HCT116 (cell line): Measurements from ENCODE around the gene BRCA2. TPM values are rescaled to one million over a fixed set of nuclear protein-coding genes. Genes with fewer than 3 reads are reported as not detected.

Experiments used
- ATAC-seq: fragments of 200-7000 bp; cut with Tn5 transposase; 2 replicates; pipeline ENCODE4 v1.9.1; 2020; ENCODE audit warnings: mild to moderate bottlenecking, moderate library complexity
- BruUV-seq: library from RNA; stranded (reverse); fragments of 400-500 nt; replicated peaks from 2 replicates; lab custom pipeline; 2021; lab: Mats Ljungman, UMichigan
- CTCF ChIA-PET: fragments of 300-600 bp; sonication (Branson Sonifier 250); formaldehyde crosslinking; loops from one replicate; lab custom pipeline; 2021; ENCODE audit warnings: antibody characterized with exemption; lab: Charles Lee
- POLR2A ChIA-PET: fragments of 300-600, 350-600 bp; sonication (Branson Sonifier 250); formaldehyde crosslinking; loops from one replicate; lab custom pipeline; 2021; ENCODE audit warnings: antibody characterized with exemption; lab: Charles Lee
- RAD21 ChIA-PET, 2 experiments: fragments of 300-600 bp; sonication (Branson Sonifier 250); formaldehyde crosslinking; loops; one replicate each; lab custom pipeline; 2023; ENCODE audit warnings: low total read pairs in 2 of 2; ENCODE audit not compliant: uncharacterized antibody in 2 of 2, unreplicated experiment in 2 of 2, low non-redundant PET in 1 of 2; lab: Charles Lee
- DNase-seq: peaks from one replicate; pipeline ENCODE4 v3.0.0-alpha.2; 2010; ENCODE audit warnings: low read depth, low spot score
- H2AFZ ChIP-seq: fragments of 200-600 bp; shearing (Covaris generic), sonication (generic); 2 replicates; pipeline ENCODE4 v1.6.1; 2017; ENCODE audit warnings: low read depth, mixed run types, mixed read lengths, antibody characterized with exemption, low read length; ENCODE audit not compliant: poor library complexity, severe bottlenecking
- H3K27ac ChIP-seq: 2 replicates; pipeline ENCODE4 v1.5.1; 2012; ENCODE audit warnings: low read depth, low read length
- H3K27me3 ChIP-seq: fragments of 200-600 bp; sonication (generic); 2 replicates; pipeline ENCODE4 v1.6.1; 2016; ENCODE audit warnings: mixed run types, low read length, mixed read lengths; ENCODE audit not compliant: insufficient read depth
- H3K36me3 ChIP-seq, 2 experiments: fragments of 200-500 bp in 1 of 2; fragments of 200-600 bp in 1 of 2; sonication (Bioruptor generic) in 1 of 2; sonication (generic) in 1 of 2; 2 replicates each; pipeline versions ENCODE4 v1.5.1 to v1.6.1; 2014 to 2016; ENCODE audit warnings: low read length in 2 of 2, inconsistent platforms in 1 of 2, mixed read lengths in 1 of 2, mixed run types in 1 of 2; ENCODE audit not compliant: insufficient read depth in 2 of 2, control insufficient read depth in 1 of 2
- H3K4me1 ChIP-seq, 2 experiments: fragments of 200-600 bp in 1 of 2; sonication (generic) in 1 of 2; 2 replicates each; pipeline versions ENCODE4 v1.5.1 to v1.6.1; 2012 to 2017; ENCODE audit warnings: low read length in 2 of 2, inconsistent platforms in 1 of 2, mild to moderate bottlenecking in 1 of 2, mixed read lengths in 1 of 2, mixed run types in 1 of 2, moderate library complexity in 1 of 2; ENCODE audit not compliant: insufficient read depth in 2 of 2, control insufficient read depth in 1 of 2
- H3K4me2 ChIP-seq: fragments of 200-600 bp; sonication (generic); 2 replicates; pipeline ENCODE4 v1.6.1; 2017; ENCODE audit warnings: mixed run types, low read length, mixed read lengths
- H3K4me3 ChIP-seq, 2 experiments: fragments of 200-600 bp in 1 of 2; sonication (generic) in 1 of 2; replicated peaks in 1 of 2; 2 replicates each; pipeline ENCODE4 v1.5.1; 2011 to 2016; ENCODE audit warnings: low read length in 2 of 2, control low read depth in 1 of 2, low read depth in 1 of 2, mild to moderate bottlenecking in 1 of 2, mixed read lengths in 1 of 2, mixed run types in 1 of 2
- H3K79me2 ChIP-seq: fragments of 200-600 bp; sonication (generic); 2 replicates; pipeline ENCODE4 v1.6.1; 2017; ENCODE audit warnings: mild to moderate bottlenecking, mixed run types, low read length, moderate library complexity, mixed read lengths; ENCODE audit not compliant: insufficient read depth
- H3K9ac ChIP-seq: fragments of 200-600 bp; sonication (generic); 2 replicates; pipeline ENCODE4 v1.6.1; 2016; ENCODE audit warnings: low read length, mixed read lengths
- H3K9me2 ChIP-seq: fragments of 200-600 bp; sonication (generic), shearing (Covaris generic); 2 replicates; pipeline ENCODE4 v1.6.1; 2017; ENCODE audit warnings: mixed run types, mild to moderate bottlenecking, moderate library complexity; ENCODE audit not compliant: insufficient read depth
- H3K9me3 ChIP-seq, 2 experiments: fragments of 200-500 bp in 1 of 2; fragments of 200-600 bp in 1 of 2; sonication (Bioruptor generic) in 1 of 2; sonication (generic) in 1 of 2; 2 replicates each; pipeline ENCODE4 v1.6.1; 2014 to 2017; ENCODE audit warnings: low read length in 2 of 2, mixed read lengths in 2 of 2, inconsistent platforms in 1 of 2, low read depth in 1 of 2, mild to moderate bottlenecking in 1 of 2, mixed run types in 1 of 2, moderate library complexity in 1 of 2; ENCODE audit not compliant: control insufficient read depth in 1 of 2, insufficient read depth in 1 of 2
- H4K20me1 ChIP-seq: fragments of 200-600 bp; sonication (generic), shearing (Covaris generic); 2 replicates; pipeline ENCODE4 v1.6.1; 2017; ENCODE audit warnings: mixed run types, mild to moderate bottlenecking, moderate library complexity; ENCODE audit not compliant: insufficient read depth
- CEBPB ChIP-seq: IDR thresholded peaks from 2 replicates; pipeline ENCODE4 v1.6.1; 2012; ENCODE audit warnings: low read depth
- EGR1 ChIP-seq: IDR thresholded peaks from 2 replicates; pipeline ENCODE4 v1.6.1; 2012; ENCODE audit warnings: low read depth
- EZH2 ChIP-seq: fragments of 200-600 bp; sonication (generic); IDR thresholded peaks from 2 replicates; pipeline ENCODE4 v1.6.1; 2017; ENCODE audit warnings: antibody characterized with exemption, mixed run types
- FOSL1 ChIP-seq: IDR thresholded peaks from 2 replicates; pipeline ENCODE4 v1.6.1; 2012; ENCODE audit warnings: low read depth
- JUND ChIP-seq: IDR thresholded peaks from 2 replicates; pipeline ENCODE4 v1.6.1; 2012
- POLR2AphosphoS5 ChIP-seq: IDR thresholded peaks from 2 replicates; pipeline ENCODE4 v1.6.1; 2011; ENCODE audit warnings: mild to moderate bottlenecking, low read depth, low read length, moderate library complexity
- RAD21 ChIP-seq: IDR thresholded peaks from 2 replicates; pipeline ENCODE4 v1.6.1; 2012; ENCODE audit warnings: low read depth, mild to moderate bottlenecking
- SP1 ChIP-seq: IDR thresholded peaks from 2 replicates; pipeline ENCODE4 v1.6.1; 2012; ENCODE audit warnings: low read depth
- SRF ChIP-seq: IDR thresholded peaks from 2 replicates; pipeline ENCODE4 v1.6.1; 2012; ENCODE audit warnings: low read depth
- TCF7L2 ChIP-seq: IDR thresholded peaks from 2 replicates; pipeline ENCODE4 v1.7.0; 2011; ENCODE audit warnings: borderline replicate concordance, inconsistent platforms; ENCODE audit not compliant: insufficient read depth, insufficient read length; ENCODE audit errors: extremely low read depth
- YY1 ChIP-seq: IDR thresholded peaks from 2 replicates; pipeline ENCODE4 v1.6.1; 2011; ENCODE audit warnings: low read length, low read depth, moderate library complexity, mild to moderate bottlenecking; ENCODE audit not compliant: insufficient replicate concordance; ENCODE audit errors: extremely low read depth
- intact Hi-C: fragments of 100-400 bp; cut with micrococcal nuclease; formaldehyde crosslinking; loops from 2 replicates; pipeline ENCODE4 v1.10.0; 2022
- total RNA-seq: library from RNA; stranded (reverse); gene quantifications from one replicate; pipeline ENCODE4 v1.2.1, GENCODE V29; 2021; ENCODE audit not compliant: unreplicated experiment
- TF ChIP-seq, protein P1 (sequence below): IDR thresholded peaks from 2 replicates; pipeline ENCODE4 v1.6.1; 2012
- TF ChIP-seq, protein P2 (sequence below): IDR thresholded peaks from 2 replicates; pipeline ENCODE4 v1.6.1; 2011; ENCODE audit warnings: mild to moderate bottlenecking, low read length, moderate library complexity; ENCODE audit not compliant: insufficient replicate concordance; ENCODE audit errors: extremely low read depth
- TF ChIP-seq, protein P3 (sequence below): IDR thresholded peaks from 2 replicates; pipeline ENCODE4 v1.6.1; 2012; ENCODE audit warnings: low read depth
- TF ChIP-seq, protein P4 (sequence below), 3 experiments: fragments of 200-600 bp in 1 of 3; sonication (generic) in 1 of 3; IDR thresholded peaks in 2 of 3; conservative IDR thresholded peaks in 1 of 3; 2 replicates each; pipeline ENCODE4 v1.5.1; 2012 to 2017; ENCODE audit warnings: low read depth in 2 of 3, low read length in 2 of 3, antibody characterized with exemption in 1 of 3, borderline replicate concordance in 1 of 3, control low read depth in 1 of 3, mild to moderate bottlenecking in 1 of 3, mixed read lengths in 1 of 3, mixed run types in 1 of 3, moderate library complexity in 1 of 3; ENCODE audit not compliant: insufficient read depth in 1 of 3

BRCA2 gene
- total RNA-seq, 1 experiment from 2014 or later = 14.2 TPM

DNA sequence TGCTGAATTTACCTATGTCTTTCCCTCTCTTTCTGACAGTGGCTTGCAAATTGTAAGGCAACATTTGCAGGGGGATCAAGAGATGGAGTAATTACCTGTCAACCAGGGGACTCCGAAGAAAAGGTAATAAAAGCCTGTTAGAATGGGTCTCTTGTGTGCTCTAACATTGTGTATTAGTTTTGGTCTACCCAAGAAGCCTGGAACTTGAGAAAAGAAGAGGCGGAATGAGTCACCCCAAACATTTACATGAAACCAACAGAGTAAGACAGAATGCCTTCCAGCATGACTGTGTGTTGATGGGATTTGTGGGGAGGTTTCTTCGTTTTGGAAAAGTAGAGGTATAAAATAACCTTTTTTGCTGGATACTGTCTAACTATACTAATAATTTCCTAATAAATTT lies 36.9 kb upstream of the BRCA2 start:
- H3K27me3 ChIP-seq = no peaks in the 10 kb centered on the region
- TF ChIP-seq EGR1 = no peak
- TF ChIP-seq RAD21 = no peak
- no peak for TF ChIP-seq YY1
- no peak for TF ChIP-seq SRF
- TF ChIP-seq, protein P1, sequence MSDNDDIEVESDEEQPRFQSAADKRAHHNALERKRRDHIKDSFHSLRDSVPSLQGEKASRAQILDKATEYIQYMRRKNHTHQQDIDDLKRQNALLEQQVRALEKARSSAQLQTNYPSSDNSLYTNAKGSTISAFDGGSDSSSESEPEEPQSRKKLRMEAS = no peak
- TF ChIP-seq, protein P2, sequence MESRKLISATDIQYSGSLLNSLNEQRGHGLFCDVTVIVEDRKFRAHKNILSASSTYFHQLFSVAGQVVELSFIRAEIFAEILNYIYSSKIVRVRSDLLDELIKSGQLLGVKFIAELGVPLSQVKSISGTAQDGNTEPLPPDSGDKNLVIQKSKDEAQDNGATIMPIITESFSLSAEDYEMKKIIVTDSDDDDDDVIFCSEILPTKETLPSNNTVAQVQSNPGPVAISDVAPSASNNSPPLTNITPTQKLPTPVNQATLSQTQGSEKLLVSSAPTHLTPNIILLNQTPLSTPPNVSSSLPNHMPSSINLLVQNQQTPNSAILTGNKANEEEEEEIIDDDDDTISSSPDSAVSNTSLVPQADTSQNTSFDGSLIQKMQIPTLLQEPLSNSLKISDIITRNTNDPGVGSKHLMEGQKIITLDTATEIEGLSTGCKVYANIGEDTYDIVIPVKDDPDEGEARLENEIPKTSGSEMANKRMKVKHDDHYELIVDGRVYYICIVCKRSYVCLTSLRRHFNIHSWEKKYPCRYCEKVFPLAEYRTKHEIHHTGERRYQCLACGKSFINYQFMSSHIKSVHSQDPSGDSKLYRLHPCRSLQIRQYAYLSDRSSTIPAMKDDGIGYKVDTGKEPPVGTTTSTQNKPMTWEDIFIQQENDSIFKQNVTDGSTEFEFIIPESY = no peak
- TF ChIP-seq, protein P3, sequence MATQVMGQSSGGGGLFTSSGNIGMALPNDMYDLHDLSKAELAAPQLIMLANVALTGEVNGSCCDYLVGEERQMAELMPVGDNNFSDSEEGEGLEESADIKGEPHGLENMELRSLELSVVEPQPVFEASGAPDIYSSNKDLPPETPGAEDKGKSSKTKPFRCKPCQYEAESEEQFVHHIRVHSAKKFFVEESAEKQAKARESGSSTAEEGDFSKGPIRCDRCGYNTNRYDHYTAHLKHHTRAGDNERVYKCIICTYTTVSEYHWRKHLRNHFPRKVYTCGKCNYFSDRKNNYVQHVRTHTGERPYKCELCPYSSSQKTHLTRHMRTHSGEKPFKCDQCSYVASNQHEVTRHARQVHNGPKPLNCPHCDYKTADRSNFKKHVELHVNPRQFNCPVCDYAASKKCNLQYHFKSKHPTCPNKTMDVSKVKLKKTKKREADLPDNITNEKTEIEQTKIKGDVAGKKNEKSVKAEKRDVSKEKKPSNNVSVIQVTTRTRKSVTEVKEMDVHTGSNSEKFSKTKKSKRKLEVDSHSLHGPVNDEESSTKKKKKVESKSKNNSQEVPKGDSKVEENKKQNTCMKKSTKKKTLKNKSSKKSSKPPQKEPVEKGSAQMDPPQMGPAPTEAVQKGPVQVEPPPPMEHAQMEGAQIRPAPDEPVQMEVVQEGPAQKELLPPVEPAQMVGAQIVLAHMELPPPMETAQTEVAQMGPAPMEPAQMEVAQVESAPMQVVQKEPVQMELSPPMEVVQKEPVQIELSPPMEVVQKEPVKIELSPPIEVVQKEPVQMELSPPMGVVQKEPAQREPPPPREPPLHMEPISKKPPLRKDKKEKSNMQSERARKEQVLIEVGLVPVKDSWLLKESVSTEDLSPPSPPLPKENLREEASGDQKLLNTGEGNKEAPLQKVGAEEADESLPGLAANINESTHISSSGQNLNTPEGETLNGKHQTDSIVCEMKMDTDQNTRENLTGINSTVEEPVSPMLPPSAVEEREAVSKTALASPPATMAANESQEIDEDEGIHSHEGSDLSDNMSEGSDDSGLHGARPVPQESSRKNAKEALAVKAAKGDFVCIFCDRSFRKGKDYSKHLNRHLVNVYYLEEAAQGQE = no peak
- no peak for TF ChIP-seq EZH2
- no peak for TF ChIP-seq JUND
- no peak for TF ChIP-seq FOSL1
- TF ChIP-seq, protein P4, sequence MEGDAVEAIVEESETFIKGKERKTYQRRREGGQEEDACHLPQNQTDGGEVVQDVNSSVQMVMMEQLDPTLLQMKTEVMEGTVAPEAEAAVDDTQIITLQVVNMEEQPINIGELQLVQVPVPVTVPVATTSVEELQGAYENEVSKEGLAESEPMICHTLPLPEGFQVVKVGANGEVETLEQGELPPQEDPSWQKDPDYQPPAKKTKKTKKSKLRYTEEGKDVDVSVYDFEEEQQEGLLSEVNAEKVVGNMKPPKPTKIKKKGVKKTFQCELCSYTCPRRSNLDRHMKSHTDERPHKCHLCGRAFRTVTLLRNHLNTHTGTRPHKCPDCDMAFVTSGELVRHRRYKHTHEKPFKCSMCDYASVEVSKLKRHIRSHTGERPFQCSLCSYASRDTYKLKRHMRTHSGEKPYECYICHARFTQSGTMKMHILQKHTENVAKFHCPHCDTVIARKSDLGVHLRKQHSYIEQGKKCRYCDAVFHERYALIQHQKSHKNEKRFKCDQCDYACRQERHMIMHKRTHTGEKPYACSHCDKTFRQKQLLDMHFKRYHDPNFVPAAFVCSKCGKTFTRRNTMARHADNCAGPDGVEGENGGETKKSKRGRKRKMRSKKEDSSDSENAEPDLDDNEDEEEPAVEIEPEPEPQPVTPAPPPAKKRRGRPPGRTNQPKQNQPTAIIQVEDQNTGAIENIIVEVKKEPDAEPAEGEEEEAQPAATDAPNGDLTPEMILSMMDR (IDR thresholded peaks at IDR 0.05 in 2 of 3, conservative IDR thresholded peaks at IDR 0.05 in 1 of 3; ENCODE audit: borderline replicate concordance in 1 of 3, insufficient read depth in 1 of 3, low read depth in 2 of 3, low read length in 2 of 3) = no peak
- no peak for TF ChIP-seq POLR2AphosphoS5
- no peak for TF ChIP-seq CEBPB
- no peak for TF ChIP-seq TCF7L2
- TF ChIP-seq SP1 = no peak
- H3K27ac ChIP-seq = no peak overlapping the region
- no peaks in the 10 kb centered on the region; the same call in 1 of the 2 replicates for H3K9me2 ChIP-seq
- no peaks in the 10 kb centered on the region for H3K4me1 ChIP-seq
- intact Hi-C loops = no loop called here
- no peak overlapping the region for H2AFZ ChIP-seq
- DNase-seq = no peak
- H3K79me2 ChIP-seq = no peaks in the 10 kb centered on the region
- H3K4me3 ChIP-seq = no peak overlapping the region
- no peak for ATAC-seq
- ChIA-PET RAD21 (no interaction called here), CTCF (no interaction called here), POLR2A (no interaction called here)
- H3K9me3 ChIP-seq = no peaks in the 10 kb centered on the region
- no peaks in the 10 kb centered on the region for H3K36me3 ChIP-seq
- no TSS peak for BruUV-seq
- H3K4me2 ChIP-seq = no peak overlapping the region
- H3K9ac ChIP-seq = no peak overlapping the region
- H4K20me1 ChIP-seq = no peaks in the 10 kb centered on the region
